Keratinocyte (primary cell): Measurements from ENCODE around the gene BEGAIN. TPM values are rescaled to one million over a fixed set of nuclear protein-coding genes. Genes with fewer than 3 reads are reported as not detected.

Experiments used
- DNase-seq: peaks from one replicate; pipeline ENCODE4 v3.0.0-alpha.2; 2011; ENCODE audit warnings: low read depth, missing footprints, low spot score
- FAIRE-seq: peaks from 2 replicates; lab custom pipeline; 2011; peaks lifted over from hg19 to GRCh38; lab: Jason Lieb, UNC
- H2AFZ ChIP-seq: 2 replicates; pipeline ENCODE4 v1.6.0; 2012; ENCODE audit warnings: low read length, control low read depth, inconsistent platforms; ENCODE audit not compliant: control insufficient read depth
- H3K27ac ChIP-seq: 2 replicates; pipeline ENCODE4 v1.5.1; 2011; ENCODE audit warnings: low read length; ENCODE audit not compliant: control insufficient read depth, insufficient read depth
- H3K27me3 ChIP-seq: 3 replicates; pipeline ENCODE4 v1.6.0; 2011; ENCODE audit warnings: low read length; ENCODE audit not compliant: control insufficient read depth, insufficient read depth; ENCODE audit errors: extremely low read depth
- H3K36me3 ChIP-seq, 2 experiments: 2 replicates in 1 of 2; 3 replicates in 1 of 2; pipeline ENCODE4 v1.5.1; 2011; ENCODE audit warnings: low read length in 2 of 2, mild to moderate bottlenecking in 1 of 2; ENCODE audit not compliant: control insufficient read depth in 2 of 2, insufficient read depth in 2 of 2; ENCODE audit errors: extremely low read depth in 1 of 2
- H3K4me1 ChIP-seq: 3 replicates; pipeline ENCODE4 v1.5.1; 2011; ENCODE audit warnings: low read length; ENCODE audit not compliant: control insufficient read depth, insufficient read depth; ENCODE audit errors: extremely low read depth
- H3K4me2 ChIP-seq: 3 replicates; pipeline ENCODE4 v1.6.0; 2011; ENCODE audit warnings: low read depth, low read length; ENCODE audit not compliant: control insufficient read depth, insufficient read depth; ENCODE audit errors: extremely low read depth
- H3K4me3 ChIP-seq, 3 experiments: fragments of 200-600 bp in 1 of 3; sonication (generic) in 1 of 3; 2 replicates in 2 of 3; 3 replicates in 1 of 3; pipeline ENCODE4 v1.5.1; 2011 to 2016; ENCODE audit warnings: low read length in 3 of 3, mild to moderate bottlenecking in 3 of 3, control low read depth in 2 of 3, inconsistent platforms in 1 of 3, low read depth in 1 of 3, mixed read lengths in 1 of 3, mixed run types in 1 of 3, moderate library complexity in 1 of 3; ENCODE audit not compliant: control insufficient read depth in 2 of 3, insufficient read depth in 2 of 3; ENCODE audit errors: extremely low read depth in 1 of 3
- H3K79me2 ChIP-seq: 2 replicates; pipeline ENCODE4 v1.6.0; 2012; ENCODE audit warnings: low read length; ENCODE audit not compliant: control insufficient read depth, insufficient read depth
- H3K9ac ChIP-seq: 3 replicates; pipeline ENCODE4 v1.6.0; 2011; ENCODE audit warnings: low read length; ENCODE audit not compliant: control insufficient read depth, insufficient read depth; ENCODE audit errors: extremely low read depth
- H3K9me1 ChIP-seq: 3 replicates; pipeline ENCODE4 v1.6.0; 2011; ENCODE audit warnings: low read length; ENCODE audit not compliant: control insufficient read depth, insufficient read depth; ENCODE audit errors: extremely low read depth
- H3K9me3 ChIP-seq: 2 replicates; pipeline ENCODE4 v1.5.1; 2012; ENCODE audit warnings: low read depth, low read length; ENCODE audit not compliant: control insufficient read depth
- H4K20me1 ChIP-seq: 3 replicates; pipeline ENCODE4 v1.6.0; 2011; ENCODE audit warnings: low read length; ENCODE audit not compliant: control insufficient read depth, insufficient read depth; ENCODE audit errors: extremely low read depth
- EZH2 ChIP-seq: IDR thresholded peaks from one replicate; pipeline ENCODE4 v1.6.1; 2012; ENCODE audit warnings: inconsistent platforms, mild to moderate bottlenecking, low read length, moderate library complexity
- dilution Hi-C: fragments of 300-500 bp; cut with MboI; formaldehyde crosslinking; loops from one replicate; pipeline ENCODE4 v1.7.0; 2020; ENCODE audit warnings: low sequenced_read_pairs; ENCODE audit not compliant: extremely low pct_ligation_motif_present
- polyA plus RNA-seq, 5 experiments: library from polyadenylated mRNA; depleted of rRNA in 3 of 5; stranded (reverse) in 3 of 5; stranded (forward) in 1 of 5; unstranded in 1 of 5; fragments of >200 nt; gene quantifications; 1 replicate in 1 of 5; 2 replicates in 3 of 5; 3 replicates in 1 of 5; pipeline versions ENCODE4 v1.2.1 to v1.2.3, GENCODE V29; 2011 to 2012; ENCODE audit warnings: missing spikeins in 2 of 5, low read depth in 1 of 5, low replicate concordance in 1 of 5
- TF ChIP-seq, protein P1 (sequence below), 3 experiments: IDR thresholded peaks in 1 of 3; conservative IDR thresholded peaks in 1 of 3; optimal IDR thresholded peaks in 1 of 3; 2 replicates in 2 of 3; 3 replicates in 1 of 3; pipeline versions ENCODE3 to v1.5.1; 2011; ENCODE audit warnings: low read length in 3 of 3, mild to moderate bottlenecking in 3 of 3, moderate library complexity in 2 of 3, control low read depth in 1 of 3, inconsistent platforms in 1 of 3; ENCODE audit not compliant: insufficient read depth in 2 of 3; ENCODE audit errors: extremely low read depth in 1 of 3

BEGAIN gene
- polyA plus RNA-seq, 1 donor (not counting 4 experiments of a cell fraction or from before 2014, with no cell fraction given), result 0.25 TPM

DNA sequence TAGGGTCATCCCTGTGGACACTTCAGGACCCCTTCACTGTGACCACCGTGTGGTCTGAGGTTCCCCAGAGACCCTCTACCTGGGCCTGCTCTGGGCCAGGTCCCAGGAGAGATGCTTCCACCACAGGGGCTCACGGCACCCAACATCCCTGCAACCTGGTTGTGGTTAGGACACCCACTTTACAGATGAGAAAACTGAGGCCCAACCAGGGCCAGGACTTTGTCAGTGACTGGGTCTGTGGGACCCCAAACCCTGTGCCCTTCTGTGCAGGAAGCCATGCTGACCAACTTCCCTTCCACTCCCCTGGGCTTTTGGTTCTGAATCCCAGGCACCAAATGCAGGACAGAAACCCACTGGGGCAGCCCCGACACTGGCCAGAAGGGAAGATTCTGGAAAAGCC, 21.6 kb downstream of the BEGAIN start:
- H3K4me2 ChIP-seq, result no peak overlapping the region
- no peak overlapping the region for H3K9ac ChIP-seq
- no peaks in the 10 kb centered on the region for H3K9me1 ChIP-seq
- no peaks in the 10 kb centered on the region for H3K79me2 ChIP-seq
- H3K4me3 ChIP-seq, result no peak overlapping the region
- H3K36me3 ChIP-seq, result no peaks in the 10 kb centered on the region
- no peaks in the 10 kb centered on the region for H3K9me3 ChIP-seq
- FAIRE-seq (no peak), DNase-seq (no peak)
- no peaks in the 10 kb centered on the region for H4K20me1 ChIP-seq
- TF ChIP-seq, protein P1, sequence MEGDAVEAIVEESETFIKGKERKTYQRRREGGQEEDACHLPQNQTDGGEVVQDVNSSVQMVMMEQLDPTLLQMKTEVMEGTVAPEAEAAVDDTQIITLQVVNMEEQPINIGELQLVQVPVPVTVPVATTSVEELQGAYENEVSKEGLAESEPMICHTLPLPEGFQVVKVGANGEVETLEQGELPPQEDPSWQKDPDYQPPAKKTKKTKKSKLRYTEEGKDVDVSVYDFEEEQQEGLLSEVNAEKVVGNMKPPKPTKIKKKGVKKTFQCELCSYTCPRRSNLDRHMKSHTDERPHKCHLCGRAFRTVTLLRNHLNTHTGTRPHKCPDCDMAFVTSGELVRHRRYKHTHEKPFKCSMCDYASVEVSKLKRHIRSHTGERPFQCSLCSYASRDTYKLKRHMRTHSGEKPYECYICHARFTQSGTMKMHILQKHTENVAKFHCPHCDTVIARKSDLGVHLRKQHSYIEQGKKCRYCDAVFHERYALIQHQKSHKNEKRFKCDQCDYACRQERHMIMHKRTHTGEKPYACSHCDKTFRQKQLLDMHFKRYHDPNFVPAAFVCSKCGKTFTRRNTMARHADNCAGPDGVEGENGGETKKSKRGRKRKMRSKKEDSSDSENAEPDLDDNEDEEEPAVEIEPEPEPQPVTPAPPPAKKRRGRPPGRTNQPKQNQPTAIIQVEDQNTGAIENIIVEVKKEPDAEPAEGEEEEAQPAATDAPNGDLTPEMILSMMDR (optimal IDR thresholded peaks at IDR 0.05 in 1 of 3, IDR thresholded peaks at IDR 0.05 in 1 of 3, conservative IDR thresholded peaks at IDR 0.05 in 1 of 3; ENCODE audit: extremely low read depth in 1 of 3, insufficient read depth in 2 of 3, low read length in 3 of 3), result no peak
- no peak for TF ChIP-seq EZH2
- dilution Hi-C loops, result no loop called here
- H2AFZ ChIP-seq, result no peak overlapping the region
- H3K27ac ChIP-seq, result no peak overlapping the region
- H3K4me1 ChIP-seq, result no peaks in the 10 kb centered on the region
- H3K27me3 ChIP-seq, result peaks cover 43% of the 10 kb centered on the region

DNA sequence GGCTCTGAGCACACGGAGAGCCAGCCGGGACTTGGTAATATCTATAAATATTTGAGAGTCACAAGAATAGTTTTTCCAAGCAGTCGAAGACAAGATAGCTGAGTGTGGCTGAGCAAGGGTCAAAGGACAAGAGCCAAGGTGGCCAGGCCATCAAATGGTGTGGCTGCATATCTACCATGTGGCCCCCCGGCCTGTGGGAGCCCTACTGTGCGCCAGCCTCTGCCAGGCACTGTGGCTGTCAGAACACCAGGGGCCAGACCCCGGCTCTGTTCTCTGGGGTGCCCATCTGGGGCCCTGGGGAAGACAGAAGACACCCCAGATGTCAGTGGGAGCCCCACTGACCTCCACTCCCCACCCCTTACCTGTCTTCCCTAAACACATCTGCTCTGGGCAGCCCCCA, 22.7 kb downstream of the BEGAIN start:
- dilution Hi-C loops, result no loop called here
- Histone ChIP-seq H3K4me2 (no peak overlapping the region), H4K20me1 (no peaks in the 10 kb centered on the region), H3K79me2 (no peaks in the 10 kb centered on the region), H3K9ac (no peak overlapping the region), H3K27ac (no peak overlapping the region), H3K4me1 (no peaks in the 10 kb centered on the region), H3K9me1 (no peaks in the 10 kb centered on the region), H3K9me3 (no peaks in the 10 kb centered on the region), H3K27me3 (peaks cover 32% of the 10 kb centered on the region), H3K36me3 (no peaks in the 10 kb centered on the region), H3K4me3 (no peak overlapping the region), H2AFZ (no peak overlapping the region)
- no peak for DNase-seq
- no peak for FAIRE-seq
- TF ChIP-seq, protein P1 (optimal IDR thresholded peaks at IDR 0.05 in 1 of 3, IDR thresholded peaks at IDR 0.05 in 1 of 3, conservative IDR thresholded peaks at IDR 0.05 in 1 of 3; ENCODE audit: extremely low read depth in 1 of 3, insufficient read depth in 2 of 3, low read length in 3 of 3), result no peak
- TF ChIP-seq EZH2, result no peak
